Neural progenitor cell (in vitro differentiated cells): Measurements from ENCODE around the gene PTPRN2.

Source experiments
- CTCF ChIP-seq: fragments of 200-600 bp; sonication (generic); IDR thresholded peaks from 2 replicates; pipeline ENCODE4 v1.5.1; 2017; ENCODE audit warnings: antibody characterized with exemption, mild to moderate bottlenecking
- EZH2 ChIP-seq: fragments of 200-600 bp; sonication (generic); IDR thresholded peaks from 2 replicates; pipeline ENCODE4 v1.6.1; 2017; ENCODE audit warnings: antibody characterized with exemption, mild to moderate bottlenecking, moderate library complexity

DNA sequence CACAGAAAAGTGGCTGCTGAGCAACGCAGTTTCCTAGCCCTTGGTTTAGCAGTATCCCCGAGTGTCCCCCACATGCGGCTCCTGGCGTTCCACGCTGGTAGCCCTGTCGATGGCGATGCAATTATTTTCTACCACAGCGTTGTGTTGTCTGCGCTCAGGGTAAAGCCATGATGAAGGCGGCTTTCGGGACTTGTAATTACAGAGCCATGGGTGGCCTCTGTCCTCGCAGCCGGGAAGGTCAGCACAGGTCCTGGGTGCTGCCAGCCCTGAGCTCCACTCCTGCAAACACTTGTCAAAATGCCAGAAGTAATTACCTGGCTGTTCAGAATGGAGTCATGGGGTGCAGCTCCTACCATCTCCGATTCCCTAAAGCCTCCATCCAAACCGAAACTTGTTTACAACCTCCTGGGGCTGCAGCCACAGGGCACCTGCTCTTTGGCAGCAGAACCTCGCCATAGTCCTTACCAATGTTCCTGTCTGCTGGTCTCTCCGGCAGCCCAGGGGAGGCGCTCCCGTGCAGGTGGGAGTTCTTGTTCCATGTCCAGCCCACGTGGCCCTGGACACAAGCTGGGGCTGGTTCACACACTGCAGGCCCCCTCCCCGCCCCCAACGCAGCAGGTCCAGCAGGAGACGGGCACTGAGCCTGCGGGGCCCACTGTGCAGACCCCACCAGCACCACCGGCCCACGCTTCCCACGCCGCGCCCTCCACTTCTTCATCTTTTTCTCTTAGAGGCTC, 512.6 kb downstream of the PTPRN2 start:
- no peak for TF ChIP-seq CTCF
- no peak for TF ChIP-seq EZH2
